Neural cell (in vitro differentiated cells): ENCODE measurements around the gene BSCL2. TPM values are rescaled to one million over a fixed set of nuclear protein-coding genes. Genes with fewer than 3 reads are reported as not detected.

Experiments used
- H2AFZ ChIP-seq: fragments of 200-600, 300-800 bp; sonication (generic), shearing (Covaris generic); 2 replicates; pipeline ENCODE4 v1.6.0; 2014; ENCODE audit warnings: low read depth, mild to moderate bottlenecking, antibody characterized with exemption, low read length, moderate library complexity
- H3F3A ChIP-seq: fragments of 200-600 bp; shearing (Covaris generic); 2 replicates; pipeline ENCODE4 v1.6.1; 2016; ENCODE audit warnings: mild to moderate bottlenecking, moderate library complexity, mixed read lengths, antibody characterized with exemption, low read length; ENCODE audit not compliant: insufficient read depth, poor library complexity, severe bottlenecking
- H3K27ac ChIP-seq: fragments of 200-600, 300-800 bp; sonication (generic), shearing (Covaris generic); 2 replicates; pipeline ENCODE4 v1.5.1; 2014; ENCODE audit warnings: mild to moderate bottlenecking, low read length, moderate library complexity
- H3K27me3 ChIP-seq: fragments of 300-800, 200-600 bp; sonication (generic), shearing (Covaris generic); 2 replicates; pipeline ENCODE4 v1.6.0; 2014; ENCODE audit warnings: mild to moderate bottlenecking, low read depth, low read length, moderate library complexity; ENCODE audit not compliant: insufficient read depth
- H3K36me3 ChIP-seq: fragments of 300-800, 200-600 bp; sonication (generic), shearing (Covaris generic); 2 replicates; pipeline ENCODE4 v1.5.1; 2014; ENCODE audit warnings: mild to moderate bottlenecking, antibody characterized with exemption, low read length, moderate library complexity; ENCODE audit not compliant: insufficient read depth
- H3K4me2 ChIP-seq: fragments of 300-800, 200-600 bp; sonication (generic), shearing (Covaris generic); 2 replicates; pipeline ENCODE4 v1.6.0; 2014; ENCODE audit warnings: mild to moderate bottlenecking, low read length
- H3K4me3 ChIP-seq: fragments of 300-800, 200-600 bp; sonication (generic), shearing (Covaris generic); 2 replicates; pipeline ENCODE4 v1.5.1; 2014; ENCODE audit warnings: mild to moderate bottlenecking, low read length, moderate library complexity
- H3K79me2 ChIP-seq: fragments of 200-600 bp; shearing (Covaris generic); replicated peaks from 2 replicates; pipeline ENCODE4 v1.6.0; 2014; ENCODE audit warnings: mild to moderate bottlenecking, low read length, moderate library complexity; ENCODE audit not compliant: insufficient read depth
- H3K9ac ChIP-seq: fragments of 300-800, 200-600 bp; sonication (generic), shearing (Covaris generic); 2 replicates; pipeline ENCODE4 v1.6.1; 2016; ENCODE audit warnings: mild to moderate bottlenecking, low read length, mixed read lengths
- H3K9me2 ChIP-seq: fragments of 200-600 bp; shearing (Covaris generic); 2 replicates; pipeline ENCODE4 v1.6.1; 2016; ENCODE audit warnings: mild to moderate bottlenecking, low read length, mixed read lengths; ENCODE audit not compliant: insufficient read depth
- H3K9me3 ChIP-seq: fragments of 200-600, 300-800 bp; sonication (generic), shearing (Covaris generic); 2 replicates; pipeline ENCODE4 v1.6.1; 2016; ENCODE audit warnings: mild to moderate bottlenecking, mixed run types, low read length, moderate library complexity, mixed read lengths
- H4K20me1 ChIP-seq: fragments of 200-600 bp; shearing (Covaris generic); 2 replicates; pipeline ENCODE4 v1.6.1; 2016; ENCODE audit warnings: mild to moderate bottlenecking, mixed run types; ENCODE audit not compliant: insufficient read depth
- CTCF ChIP-seq: fragments of 450-650 bp; IDR thresholded peaks from 2 replicates; pipeline ENCODE4 v1.5.1; 2014; ENCODE audit warnings: antibody characterized with exemption, mild to moderate bottlenecking, moderate library complexity; ENCODE audit not compliant: poor library complexity, severe bottlenecking
- EP300 ChIP-seq: fragments of 450-650 bp; conservative IDR thresholded peaks from 2 replicates; pipeline ENCODE4 v1.6.1; 2014; ENCODE audit warnings: antibody characterized with exemption, mild to moderate bottlenecking, moderate library complexity; ENCODE audit not compliant: poor library complexity, severe bottlenecking
- EZH2 ChIP-seq: fragments of 200-600, 300-800 bp; shearing (Covaris generic), sonication (generic); IDR thresholded peaks from 2 replicates; pipeline ENCODE4 v1.6.1; 2014; ENCODE audit warnings: antibody characterized with exemption, low read length, borderline replicate concordance, mild to moderate bottlenecking; ENCODE audit not compliant: insufficient read depth, poor library complexity, severe bottlenecking
- MXI1 ChIP-seq: fragments of 450-650 bp; conservative IDR thresholded peaks from 2 replicates; pipeline ENCODE4 v1.6.1; 2014; ENCODE audit warnings: antibody characterized with exemption, mild to moderate bottlenecking; ENCODE audit not compliant: poor library complexity, severe bottlenecking
- POLR2AphosphoS5 ChIP-seq: IDR thresholded peaks from 2 replicates; pipeline ENCODE4 v1.6.1; 2012
- RAD21 ChIP-seq: fragments of 450-650 bp; conservative IDR thresholded peaks from 2 replicates; pipeline ENCODE4 v1.6.1; 2014; ENCODE audit warnings: antibody characterized with exemption, mild to moderate bottlenecking, moderate library complexity
- REST ChIP-seq: IDR thresholded peaks from 2 replicates; pipeline ENCODE4 v1.6.1; 2012; ENCODE audit warnings: borderline replicate concordance
- SMC3 ChIP-seq: fragments of 450-650 bp; conservative IDR thresholded peaks from 2 replicates; pipeline ENCODE4 v1.6.1; 2014; ENCODE audit warnings: antibody characterized with exemption, mild to moderate bottlenecking, moderate library complexity; ENCODE audit not compliant: poor library complexity
- TAF1 ChIP-seq: IDR thresholded peaks from 2 replicates; pipeline ENCODE4 v1.6.1; 2012; ENCODE audit warnings: low read depth
- polyA plus RNA-seq: library from polyadenylated mRNA; depleted of rRNA; stranded (reverse); fragments of >200 nt; gene quantifications from 2 replicates; pipeline ENCODE4 v1.2.3, GENCODE V29; 2014

The BSCL2 gene
- polyA plus RNA-seq, 1 donor from 2014 or later, result 304 TPM

- Histone ChIP-seq H3K9ac (no peak overlapping the region), H3K27ac (no peak overlapping the region)
Measured at GRCh38 chr11:62747475-62748160, 40.4 kb upstream of the BSCL2 start.

GRCh38 chr11:62737196-62737595 lies 30.0 kb upstream of the BSCL2 start:
- Histone ChIP-seq H4K20me1 (no peaks in the 10 kb centered on the region), H3K36me3 (no peaks in the 10 kb centered on the region), H3K27me3 (no peaks in the 10 kb centered on the region), H3K27ac (no peak overlapping the region), H3K79me2 (no peaks in the 10 kb centered on the region), H2AFZ (no peak overlapping the region), H3F3A (no peaks in the 10 kb centered on the region), H3K9me3 (no peaks in the 10 kb centered on the region), H3K4me3 (no peak overlapping the region), H3K9me2 (no peaks in the 10 kb centered on the region), H3K9ac (no peak overlapping the region), H3K4me2 (no peak overlapping the region)
- TF ChIP-seq REST (no peak), CTCF (no peak)

More at GRCh38 chr11:62747475-62748160, 40.4 kb upstream of the BSCL2 start:
- no peaks in the 10 kb centered on the region for H3K9me2 ChIP-seq
- H3K36me3 ChIP-seq, result no peaks in the 10 kb centered on the region
- H3K4me2 ChIP-seq, result no peak overlapping the region
- no peaks in the 10 kb centered on the region for H4K20me1 ChIP-seq
- H2AFZ ChIP-seq, result no peak overlapping the region
- no peaks in the 10 kb centered on the region for H3K79me2 ChIP-seq
- no peaks in the 10 kb centered on the region for H3K9me3 ChIP-seq
- TF ChIP-seq CTCF (no peak), RAD21 (no peak), SMC3 (no peak), MXI1 (no peak), EZH2 (no peak), TAF1 (no peak), EP300 (no peak), POLR2AphosphoS5 (no peak)
- H3K27me3 ChIP-seq, result no peaks in the 10 kb centered on the region
- no peak overlapping the region for H3K4me3 ChIP-seq
- no peaks in the 10 kb centered on the region for H3F3A ChIP-seq
